Endothelial cell of umbilical vein (primary cell): ENCODE measurements around the gene UBR4. TPM values are rescaled to one million over a fixed set of nuclear protein-coding genes. Genes with fewer than 3 reads are reported as not detected.

Experiments
- BruUV-seq: library from RNA; stranded (reverse); fragments of 400-500 nt; replicated peaks from 2 replicates; lab custom pipeline; 2021; lab: Mats Ljungman, UMichigan
- CTCF ChIA-PET: fragments of 300-600, 350-600 bp; sonication (Branson Sonifier 250); formaldehyde crosslinking; loops from one replicate; lab custom pipeline; 2021; ENCODE audit warnings: antibody characterized with exemption, inconsistent platforms; lab: Charles Lee
- POLR2A ChIA-PET: fragments of 300-600, 350-600 bp; sonication (Branson Sonifier 250); formaldehyde crosslinking; loops from one replicate; lab custom pipeline; 2021; ENCODE audit warnings: antibody characterized with exemption, inconsistent platforms; lab: Charles Lee
- DNase-seq: peaks from one replicate; pipeline ENCODE4 v3.0.0-alpha.2; 2011; ENCODE audit warnings: low read depth, low spot score
- FAIRE-seq: peaks from 2 replicates; lab custom pipeline; 2011; peaks lifted over from hg19 to GRCh38; lab: Jason Lieb, UNC
- H2AFZ ChIP-seq: 2 replicates; pipeline ENCODE4 v1.6.0; 2012; ENCODE audit warnings: low read depth, low read length, control low read depth, inconsistent platforms
- H3K27ac ChIP-seq: 2 replicates; pipeline ENCODE4 v1.5.1; 2011; ENCODE audit warnings: low read depth, mild to moderate bottlenecking, control low read depth, low read length, moderate library complexity; ENCODE audit not compliant: insufficient read depth
- H3K27me3 ChIP-seq, 2 experiments: 2 replicates each; pipeline versions ENCODE4 v1.6.0 to v1.6.1; 2011; ENCODE audit warnings: low read length in 2 of 2, mixed read lengths in 1 of 2; ENCODE audit not compliant: control insufficient read depth in 2 of 2, insufficient read depth in 2 of 2
- H3K36me3 ChIP-seq, 2 experiments: 2 replicates in 1 of 2; 3 replicates in 1 of 2; pipeline ENCODE4 v1.5.1; 2011; ENCODE audit warnings: low read length in 2 of 2, mild to moderate bottlenecking in 1 of 2, moderate library complexity in 1 of 2; ENCODE audit not compliant: control insufficient read depth in 2 of 2, insufficient read depth in 2 of 2; ENCODE audit errors: extremely low read depth in 1 of 2
- H3K4me1 ChIP-seq: 3 replicates; pipeline ENCODE4 v1.5.1; 2011; ENCODE audit warnings: mild to moderate bottlenecking, low read length; ENCODE audit not compliant: control insufficient read depth, insufficient read depth; ENCODE audit errors: extremely low read depth
- H3K4me2 ChIP-seq: 2 replicates; pipeline ENCODE4 v1.6.1; 2011; ENCODE audit warnings: low read length, control low read depth, mixed read lengths; ENCODE audit not compliant: insufficient read depth
- H3K4me3 ChIP-seq, 3 experiments: fragments of 200-600 bp in 1 of 3; sonication (generic), shearing (Covaris generic) in 1 of 3; replicated peaks in 1 of 3; 2 replicates each; pipeline ENCODE4 v1.5.1; 2011 to 2016; ENCODE audit warnings: control low read depth in 3 of 3, low read length in 3 of 3, mild to moderate bottlenecking in 2 of 3, inconsistent platforms in 1 of 3, low read depth in 1 of 3, moderate library complexity in 1 of 3; ENCODE audit not compliant: insufficient read depth in 1 of 3
- H3K79me2 ChIP-seq: 2 replicates; pipeline ENCODE4 v1.6.0; 2012; ENCODE audit warnings: low read length, inconsistent platforms; ENCODE audit not compliant: control insufficient read depth, insufficient read depth
- H3K9ac ChIP-seq: replicated peaks from 2 replicates; pipeline ENCODE3; 2011; ENCODE audit warnings: low read length, control low read depth; ENCODE audit not compliant: insufficient read depth; ENCODE audit errors: extremely low read depth
- H3K9me1 ChIP-seq: replicated peaks from 3 replicates; pipeline ENCODE4 v1.6.0; 2011; ENCODE audit warnings: mild to moderate bottlenecking, low read length; ENCODE audit not compliant: control insufficient read depth, insufficient read depth; ENCODE audit errors: extremely low read depth
- H3K9me3 ChIP-seq: replicated peaks from 2 replicates; pipeline ENCODE4 v1.5.1; 2012; ENCODE audit warnings: low read length, inconsistent platforms; ENCODE audit not compliant: control insufficient read depth, insufficient read depth
- H4K20me1 ChIP-seq: replicated peaks from 2 replicates; pipeline ENCODE3; 2011; ENCODE audit warnings: mild to moderate bottlenecking, low read length; ENCODE audit not compliant: control insufficient read depth, insufficient read depth; ENCODE audit errors: extremely low read depth
- FOS ChIP-seq: IDR thresholded peaks from 2 replicates; pipeline ENCODE4 v1.6.1; 2011; ENCODE audit warnings: mild to moderate bottlenecking, low read length, moderate library complexity, borderline replicate concordance; ENCODE audit not compliant: insufficient read depth
- GATA2 ChIP-seq: IDR thresholded peaks from 2 replicates; pipeline ENCODE4 v1.7.0; 2011; ENCODE audit warnings: low read depth, mild to moderate bottlenecking, moderate library complexity, mixed read lengths, low read length; ENCODE audit not compliant: insufficient read length, insufficient read depth
- JUN ChIP-seq: IDR thresholded peaks from 2 replicates; pipeline ENCODE4 v1.6.1; 2011; ENCODE audit warnings: borderline replicate concordance, low read depth; ENCODE audit not compliant: insufficient read length, insufficient read depth
- dilution Hi-C: fragments of 300-500 bp; cut with MboI; formaldehyde crosslinking; loops from one replicate; pipeline ENCODE4 v1.15.0; 2019; ENCODE audit warnings: low sequenced_read_pairs; ENCODE audit not compliant: extremely low pct_ligation_motif_present
- intact Hi-C: fragments of 100-400 bp; cut with micrococcal nuclease; formaldehyde crosslinking; loops from one replicate; pipeline ENCODE4 v1.10.0; 2022
- polyA plus RNA-seq, 4 experiments: library from polyadenylated mRNA; depleted of rRNA in 3 of 4; stranded (reverse) in 3 of 4; unstranded in 1 of 4; fragments of >200 nt; gene quantifications; 2 replicates each; pipeline versions ENCODE4 v1.2.1 to v1.2.3, GENCODE V29; 2011 to 2012; ENCODE audit warnings: missing spikeins in 1 of 4
- total RNA-seq: library from RNA; stranded (reverse); gene quantifications from 2 replicates; pipeline ENCODE4 v1.2.3, GENCODE V29; 2021

The UBR4 gene
- total and polyA plus RNA-seq, 2 donors (not counting 3 experiments of a cell fraction or from before 2014, with no cell fraction given), result 125 to 150 TPM

DNA sequence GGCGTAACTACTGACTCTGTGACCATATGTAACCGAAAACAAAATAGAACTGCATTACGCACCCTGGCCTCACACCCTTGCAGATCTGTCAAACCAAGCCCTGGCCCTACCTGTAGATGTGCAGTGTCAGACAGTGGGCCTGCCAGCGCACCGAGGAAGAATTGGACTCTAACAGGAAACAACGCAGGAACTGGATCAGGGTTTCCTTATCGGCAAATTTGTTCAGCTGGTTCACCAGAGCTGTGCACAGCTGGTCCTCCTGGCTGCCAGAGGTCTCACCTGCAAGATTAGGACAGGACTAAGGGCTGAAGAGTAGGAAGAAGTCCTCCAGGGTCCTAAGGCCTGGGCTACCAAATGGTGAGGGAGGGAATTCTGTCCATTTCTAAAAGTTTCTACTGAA, 90.0 kb downstream of the UBR4 start:
- ChIA-PET POLR2A (no interaction called here), CTCF (no interaction called here)
- no peaks in the 10 kb centered on the region for H3K4me1 ChIP-seq
- no peaks in the 10 kb centered on the region for H3K9me3 ChIP-seq
- H3K36me3 ChIP-seq, result peaks cover 56 to 73% of the 10 kb centered on the region in 2 experiments
- no peak overlapping the region for H3K27ac ChIP-seq
- H4K20me1 ChIP-seq, result no peaks in the 10 kb centered on the region
- no peak overlapping the region for H3K9ac ChIP-seq
- H3K27me3 ChIP-seq, result no peaks in the 10 kb centered on the region
- dilution Hi-C loops, result no loop called here
- FAIRE-seq, result no peak
- no peak overlapping the region for H3K4me2 ChIP-seq
- H3K79me2 ChIP-seq, result no peaks in the 10 kb centered on the region
- no peak overlapping the region for H2AFZ ChIP-seq
- H3K4me3 ChIP-seq, result no peak overlapping the region
- no TSS peak for BruUV-seq
- no peaks in the 10 kb centered on the region for H3K9me1 ChIP-seq
- intact Hi-C loops, result loop anchor here (5.0 kb wide), 1 partner anchor 37 kb away; no protein-coding TSS in a partner anchor
- DNase-seq, result no peak
- TF ChIP-seq GATA2, result no peak

DNA sequence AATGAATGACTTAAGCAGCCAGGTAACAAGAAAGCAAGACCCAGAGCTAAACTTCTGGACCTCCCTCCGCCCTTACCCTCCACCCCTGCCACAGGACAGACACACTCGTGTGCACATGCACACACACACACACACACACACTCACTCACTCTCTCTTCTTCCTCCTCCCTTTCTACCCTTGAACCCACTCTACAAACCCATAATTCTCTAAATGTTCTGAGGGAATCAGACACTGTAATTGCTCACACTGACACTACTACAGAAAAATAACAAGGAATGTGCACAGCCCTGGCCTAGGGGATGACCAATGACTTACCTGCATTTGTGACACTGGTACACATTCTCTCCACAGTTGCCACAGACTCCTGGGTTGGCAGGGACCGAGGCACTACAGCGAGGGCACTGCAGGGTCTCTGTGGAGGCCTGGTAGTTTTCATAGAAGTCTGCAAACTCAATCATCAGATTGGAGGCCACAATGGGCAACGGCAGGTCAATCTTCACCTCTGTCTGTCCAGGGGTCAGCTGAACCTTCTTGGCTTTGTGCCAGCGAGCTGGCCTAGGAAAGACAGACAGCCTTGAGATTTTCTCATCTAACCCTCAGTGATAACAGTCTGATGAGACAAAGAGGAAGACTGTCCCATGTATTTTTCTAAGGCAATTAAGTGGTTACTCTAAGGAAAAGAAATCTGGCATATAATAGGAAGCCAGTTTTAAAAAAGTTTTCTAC, 94.8 kb downstream of the UBR4 start:
- intact Hi-C loops (no loop called here), dilution Hi-C loops (loop anchor here (10.0 kb wide), 1 partner anchor 70 kb away; no protein-coding TSS in a partner anchor)
- ChIA-PET CTCF (interaction anchor here (2.5 kb wide), 1 partner anchor 51 kb away, joined by 10 read pairs; no protein-coding TSS in a partner anchor), POLR2A (no interaction called here)
- no peaks in the 10 kb centered on the region for H3K4me1 ChIP-seq
- TF ChIP-seq JUN, result no peak
- no peak for TF ChIP-seq FOS
- H3K79me2 ChIP-seq, result no peaks in the 10 kb centered on the region
- no peak overlapping the region for H2AFZ ChIP-seq
- no peaks in the 10 kb centered on the region for H4K20me1 ChIP-seq
- no TSS peak for BruUV-seq
- H3K27me3 ChIP-seq, result no peaks in the 10 kb centered on the region
- no peak overlapping the region for H3K27ac ChIP-seq
- H3K9me1 ChIP-seq, result no peaks in the 10 kb centered on the region
- peaks cover 47 to 75% of the 10 kb centered on the region in 2 experiments for H3K36me3 ChIP-seq
- H3K9ac ChIP-seq, result no peak overlapping the region
- DNase-seq, result no peak
- FAIRE-seq, result no peak
- H3K4me3 ChIP-seq, result no peak overlapping the region
- H3K9me3 ChIP-seq, result no peaks in the 10 kb centered on the region
- no peak overlapping the region for H3K4me2 ChIP-seq
